Esophagus muscularis mucosa (tissue), 3 donors: ENCODE measurements around the gene SLC6A3.

ENCODE experiments used
- CTCF ChIP-seq, 3 experiments: fragments of 200-600 bp in 2 of 3; fragments of 450-650 bp in 1 of 3; sonication (generic) in 2 of 3; IDR thresholded peaks; one replicate each; pipeline ENCODE4 v1.5.1; 2017 to 2019; ENCODE audit warnings: antibody characterized with exemption in 3 of 3, mild to moderate bottlenecking in 2 of 3, moderate library complexity in 1 of 3
- POLR2A ChIP-seq: fragments of 450-650 bp; IDR thresholded peaks from one replicate; pipeline ENCODE4 v1.6.1; 2017; ENCODE audit warnings: antibody characterized with exemption, moderate library complexity, mild to moderate bottlenecking, low read depth

- TF ChIP-seq CTCF (IDR thresholded peaks at IDR 0.05) (no peak), POLR2A (no peak)
Measured at GRCh38 chr5:1471997-1472963, 27.0 kb upstream of the SLC6A3 start.
